VCaP (cell line): ENCODE measurements around the gene ARID4A.

Experiments used
- H3K27ac ChIP-seq: fragments of 450-650 bp; 2 replicates; pipeline ENCODE4 v1.5.1; 2017
- TF ChIP-seq, protein P1 (sequence below): fragments of 450-650 bp; conservative IDR thresholded peaks from 2 replicates; pipeline ENCODE4 v1.5.1; 2017; ENCODE audit warnings: mild to moderate bottlenecking, moderate library complexity

ARID4A gene

DNA sequence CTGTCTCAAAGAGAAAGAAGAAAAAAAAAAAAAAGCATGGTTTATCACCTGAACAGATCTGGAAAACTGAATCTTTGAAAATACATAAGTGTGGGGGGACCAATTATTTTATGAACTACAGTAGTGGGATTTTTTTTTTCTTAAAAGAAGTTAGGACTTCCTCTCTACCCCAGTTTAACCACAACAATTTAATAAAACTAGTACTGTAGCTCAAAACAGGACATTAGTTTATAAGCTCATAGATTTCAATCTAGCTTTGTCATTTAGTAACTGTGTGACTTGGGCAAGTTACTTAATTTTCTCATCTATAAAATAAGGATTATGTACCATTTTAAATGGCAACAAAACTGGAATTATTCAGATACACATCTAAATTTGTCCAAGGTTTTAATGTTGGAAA is 23.5 kb upstream of the ARID4A start:
- TF ChIP-seq, protein P1, sequence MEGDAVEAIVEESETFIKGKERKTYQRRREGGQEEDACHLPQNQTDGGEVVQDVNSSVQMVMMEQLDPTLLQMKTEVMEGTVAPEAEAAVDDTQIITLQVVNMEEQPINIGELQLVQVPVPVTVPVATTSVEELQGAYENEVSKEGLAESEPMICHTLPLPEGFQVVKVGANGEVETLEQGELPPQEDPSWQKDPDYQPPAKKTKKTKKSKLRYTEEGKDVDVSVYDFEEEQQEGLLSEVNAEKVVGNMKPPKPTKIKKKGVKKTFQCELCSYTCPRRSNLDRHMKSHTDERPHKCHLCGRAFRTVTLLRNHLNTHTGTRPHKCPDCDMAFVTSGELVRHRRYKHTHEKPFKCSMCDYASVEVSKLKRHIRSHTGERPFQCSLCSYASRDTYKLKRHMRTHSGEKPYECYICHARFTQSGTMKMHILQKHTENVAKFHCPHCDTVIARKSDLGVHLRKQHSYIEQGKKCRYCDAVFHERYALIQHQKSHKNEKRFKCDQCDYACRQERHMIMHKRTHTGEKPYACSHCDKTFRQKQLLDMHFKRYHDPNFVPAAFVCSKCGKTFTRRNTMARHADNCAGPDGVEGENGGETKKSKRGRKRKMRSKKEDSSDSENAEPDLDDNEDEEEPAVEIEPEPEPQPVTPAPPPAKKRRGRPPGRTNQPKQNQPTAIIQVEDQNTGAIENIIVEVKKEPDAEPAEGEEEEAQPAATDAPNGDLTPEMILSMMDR, result no peak
- no peak overlapping the region for H3K27ac ChIP-seq

DNA sequence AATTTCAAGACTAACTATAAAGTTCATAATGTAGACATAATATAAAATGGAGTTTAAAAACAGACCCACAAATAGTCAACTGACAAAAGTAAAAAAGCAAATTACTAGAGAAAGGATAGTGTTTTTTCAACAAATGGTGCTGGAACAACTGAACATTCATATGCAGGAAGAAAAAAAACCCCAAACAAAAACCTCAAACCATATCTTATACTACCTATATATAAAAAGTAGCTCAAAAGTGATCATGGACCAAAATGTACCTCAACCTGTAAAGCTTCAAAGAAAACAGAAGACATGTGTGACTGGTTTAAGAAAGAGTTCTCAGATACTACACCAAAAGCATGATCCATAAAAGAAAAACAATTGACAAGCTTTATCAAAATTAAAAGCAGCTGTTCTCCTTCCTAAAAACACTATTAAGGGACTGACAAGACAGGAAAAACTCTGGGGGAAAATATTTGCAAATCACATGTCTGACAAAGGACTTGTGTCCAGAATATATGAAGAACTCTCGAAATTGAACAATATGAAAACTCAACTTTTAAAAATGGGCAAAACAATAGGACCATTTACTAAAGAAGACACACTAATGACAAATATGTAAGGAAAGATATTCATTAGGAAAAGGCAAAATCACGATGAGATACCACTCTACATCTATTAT is 22.7 kb upstream of the ARID4A start:
- TF ChIP-seq, protein P1, result no peak
- no peak overlapping the region for H3K27ac ChIP-seq

DNA sequence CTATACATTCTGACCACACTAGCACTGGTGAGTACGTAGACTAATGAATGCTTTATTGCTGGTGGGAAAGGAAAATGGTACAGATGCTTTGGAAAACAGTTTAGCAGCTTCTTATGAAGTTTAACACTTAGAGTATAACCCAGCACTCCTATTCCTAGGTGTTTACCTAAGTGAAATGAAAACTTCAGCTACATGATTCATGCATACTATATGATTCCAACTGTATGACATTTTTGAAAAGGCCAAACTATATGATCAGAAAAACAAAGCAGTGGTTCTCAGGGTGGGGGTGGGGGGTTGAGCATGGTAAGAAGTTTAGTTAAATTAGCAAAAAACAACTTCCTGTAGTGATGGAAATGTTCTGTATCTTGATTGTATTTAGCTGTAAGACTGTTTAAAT is 22.1 kb upstream of the ARID4A start:
- H3K27ac ChIP-seq, result no peak overlapping the region
- TF ChIP-seq, protein P1, result no peak

DNA sequence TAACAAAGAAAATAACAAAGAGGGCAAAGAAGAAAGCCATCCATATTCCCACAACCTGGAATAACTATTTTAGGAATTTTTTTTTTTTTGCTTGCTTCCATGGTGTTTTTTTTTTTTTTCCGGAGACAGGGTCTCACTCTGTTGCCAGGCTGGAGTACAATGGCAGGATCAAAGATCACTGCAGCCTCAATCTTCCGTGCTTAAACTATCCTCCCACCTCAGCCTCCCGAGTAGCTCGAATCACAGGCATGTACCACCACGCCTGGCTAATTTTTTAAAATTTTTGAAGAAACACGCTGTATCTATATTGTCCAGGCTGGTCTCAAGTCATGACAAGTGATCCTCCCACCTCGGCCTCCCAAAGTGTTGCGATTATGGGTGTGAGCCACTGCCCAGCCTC is 20.2 kb upstream of the ARID4A start:
- TF ChIP-seq, protein P1, result no peak
- no peak overlapping the region for H3K27ac ChIP-seq

DNA sequence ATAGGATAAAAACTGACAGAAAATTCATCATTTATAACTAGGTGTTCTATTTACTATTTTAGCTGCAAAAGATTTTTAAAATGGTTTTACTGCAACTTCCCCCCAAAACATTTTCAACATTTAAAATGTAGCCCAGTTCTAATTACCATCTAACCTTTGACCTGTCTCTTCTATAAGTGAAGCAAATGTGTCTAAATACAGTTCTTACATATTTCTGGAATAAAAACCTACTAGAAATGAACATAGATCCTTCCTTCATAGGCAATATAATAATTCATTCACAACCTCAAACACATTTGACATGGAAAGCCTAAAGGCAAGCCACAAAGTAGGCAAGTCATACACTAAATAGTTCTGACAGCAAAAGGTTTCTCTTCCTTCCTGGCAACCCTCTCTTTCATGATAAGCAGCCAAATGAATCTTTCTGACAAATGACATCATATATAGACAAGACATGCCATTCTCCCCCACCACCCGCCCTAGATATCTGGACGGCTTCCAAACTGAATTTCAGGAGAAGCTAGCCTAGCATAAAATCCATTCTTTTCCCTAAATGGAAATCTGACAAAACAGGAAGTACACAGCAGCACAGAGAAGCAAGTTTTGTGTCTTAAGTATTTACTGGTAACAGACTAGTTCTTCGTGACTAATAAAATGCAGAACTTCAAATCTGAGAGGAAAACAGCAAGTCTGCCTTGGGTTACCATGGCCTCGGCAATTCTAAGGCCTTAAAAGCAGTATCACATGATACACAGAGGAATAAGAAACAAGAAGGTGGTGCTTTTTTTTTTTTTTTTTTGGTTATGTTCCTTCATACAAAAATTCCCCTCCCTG is 17.2 kb upstream of the ARID4A start:
- H3K27ac ChIP-seq, result 0 out of 2 replicates have a peak overlapping the region, but pooled peaks have one; percentile 1

DNA sequence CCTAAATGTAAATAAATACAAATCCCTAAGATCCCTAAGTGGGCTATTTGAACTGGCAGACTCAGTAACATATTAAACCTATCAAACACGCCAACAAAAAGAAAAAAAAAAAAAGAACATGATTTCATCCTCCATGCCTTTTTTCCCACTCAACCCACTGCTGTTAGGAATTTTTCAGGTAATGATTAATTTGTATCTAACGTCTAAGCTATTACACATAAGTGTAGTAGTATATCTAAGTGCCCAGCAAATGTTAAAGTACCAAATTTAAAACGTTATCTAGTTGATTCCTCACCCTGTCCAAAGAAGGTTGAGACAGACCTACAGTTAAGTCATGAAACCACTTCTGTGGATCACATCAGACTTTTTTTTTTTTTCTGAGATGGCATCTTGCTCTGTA is 16.4 kb upstream of the ARID4A start:
- H3K27ac ChIP-seq, result no peak overlapping the region
- TF ChIP-seq, protein P1, result no peak

More for the DNA sequence above, 17.2 kb upstream of the ARID4A start:
- TF ChIP-seq, protein P1, result no peak

DNA sequence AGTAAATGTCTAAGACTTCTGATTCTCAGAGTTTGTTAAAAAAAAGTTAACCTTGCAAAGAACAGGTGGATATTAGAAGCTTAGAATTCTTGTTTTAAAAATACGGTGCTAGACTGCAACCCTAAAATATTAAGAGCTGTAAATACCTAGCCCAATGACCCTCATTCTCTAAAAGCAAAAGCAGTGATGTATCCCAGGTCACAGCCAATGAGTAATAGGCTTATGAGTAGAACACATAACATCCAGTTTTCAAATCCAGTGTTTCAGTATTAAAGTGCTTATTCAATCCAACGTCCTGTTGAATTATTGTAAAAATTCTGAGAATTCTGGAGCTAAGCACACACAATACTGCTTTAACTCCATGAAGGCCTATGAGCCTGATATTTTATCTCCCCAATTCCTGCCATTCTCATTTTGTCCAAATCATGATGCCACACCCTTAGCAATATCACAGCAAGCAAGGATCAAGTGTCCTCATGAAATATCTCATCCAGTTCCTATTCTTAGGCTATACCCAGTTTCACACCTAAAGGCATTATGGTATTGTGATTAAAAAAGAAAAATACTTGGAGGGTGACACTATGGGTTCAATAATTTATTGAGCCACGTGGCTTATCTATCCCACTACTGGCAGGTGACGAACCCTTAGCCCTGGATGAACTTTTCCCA is 15.3 kb upstream of the ARID4A start:
- TF ChIP-seq, protein P1, result no peak

More for the DNA sequence above, 15.3 kb upstream of the ARID4A start:
- H3K27ac ChIP-seq, result no peak overlapping the region
